Ishikawa (cell line): ENCODE measurements around the gene GCC2.

Source experiments
- CEBPB ChIP-seq: IDR thresholded peaks from 2 replicates; pipeline ENCODE4 v1.6.1; 2012
- CREB1 ChIP-seq: IDR thresholded peaks from 2 replicates; pipeline ENCODE4 v1.6.1; 2012; ENCODE audit warnings: low read depth
- EP300 ChIP-seq: IDR thresholded peaks from 2 replicates; pipeline ENCODE4 v1.6.1; 2012; ENCODE audit warnings: borderline replicate concordance
- TCF12 ChIP-seq: IDR thresholded peaks from 2 replicates; pipeline ENCODE4 v1.6.1; 2012; ENCODE audit warnings: low read depth
- TEAD4 ChIP-seq: IDR thresholded peaks from 2 replicates; pipeline ENCODE4 v1.6.1; 2012
- YY1 ChIP-seq: IDR thresholded peaks from 2 replicates; pipeline ENCODE4 v1.6.1; 2012; ENCODE audit warnings: low read depth
- TF ChIP-seq, protein P1 (sequence below): IDR thresholded peaks from 2 replicates; pipeline ENCODE4 v1.6.1; 2012; ENCODE audit warnings: low read depth, mild to moderate bottlenecking
- TF ChIP-seq, protein P2 (sequence below): IDR thresholded peaks from 2 replicates; pipeline ENCODE4 v1.6.1; 2012
- TF ChIP-seq, protein P3 (sequence below): IDR thresholded peaks from 2 replicates; pipeline ENCODE4 v1.6.1; 2012

DNA sequence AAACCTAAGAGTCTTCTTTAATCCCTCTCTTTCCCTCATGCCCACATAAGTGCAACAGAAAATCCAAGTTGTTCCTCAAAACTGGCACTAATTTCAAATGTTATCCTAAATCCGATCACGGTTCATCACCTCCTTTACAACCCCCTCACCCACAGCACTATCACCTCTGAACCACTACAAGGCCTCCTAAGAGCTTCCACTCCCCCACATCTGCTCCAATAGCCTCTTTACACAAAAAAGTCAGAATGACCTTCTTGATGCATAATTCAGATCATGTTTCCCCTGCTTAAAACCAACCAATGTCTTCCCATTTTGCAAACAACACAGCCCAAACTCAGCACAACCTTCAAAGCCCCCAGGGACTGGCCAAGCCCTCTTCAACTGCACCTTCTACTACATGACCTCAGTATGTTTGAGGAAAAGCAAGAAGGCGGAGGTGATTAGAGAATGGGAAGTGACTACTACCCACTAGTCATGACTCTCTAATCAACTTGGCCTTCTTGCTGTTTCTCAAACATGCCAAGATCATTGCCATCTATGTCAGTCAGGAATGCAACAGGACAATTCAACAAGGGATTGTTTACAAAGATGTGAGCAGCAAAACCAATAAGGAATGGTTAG lies 34.6 kb upstream of the GCC2 start:
- TF ChIP-seq TEAD4 (no peak), EP300 (no peak), TCF12 (no peak), CREB1 (no peak), YY1 (no peak), CEBPB (no peak)
- TF ChIP-seq, protein P1, sequence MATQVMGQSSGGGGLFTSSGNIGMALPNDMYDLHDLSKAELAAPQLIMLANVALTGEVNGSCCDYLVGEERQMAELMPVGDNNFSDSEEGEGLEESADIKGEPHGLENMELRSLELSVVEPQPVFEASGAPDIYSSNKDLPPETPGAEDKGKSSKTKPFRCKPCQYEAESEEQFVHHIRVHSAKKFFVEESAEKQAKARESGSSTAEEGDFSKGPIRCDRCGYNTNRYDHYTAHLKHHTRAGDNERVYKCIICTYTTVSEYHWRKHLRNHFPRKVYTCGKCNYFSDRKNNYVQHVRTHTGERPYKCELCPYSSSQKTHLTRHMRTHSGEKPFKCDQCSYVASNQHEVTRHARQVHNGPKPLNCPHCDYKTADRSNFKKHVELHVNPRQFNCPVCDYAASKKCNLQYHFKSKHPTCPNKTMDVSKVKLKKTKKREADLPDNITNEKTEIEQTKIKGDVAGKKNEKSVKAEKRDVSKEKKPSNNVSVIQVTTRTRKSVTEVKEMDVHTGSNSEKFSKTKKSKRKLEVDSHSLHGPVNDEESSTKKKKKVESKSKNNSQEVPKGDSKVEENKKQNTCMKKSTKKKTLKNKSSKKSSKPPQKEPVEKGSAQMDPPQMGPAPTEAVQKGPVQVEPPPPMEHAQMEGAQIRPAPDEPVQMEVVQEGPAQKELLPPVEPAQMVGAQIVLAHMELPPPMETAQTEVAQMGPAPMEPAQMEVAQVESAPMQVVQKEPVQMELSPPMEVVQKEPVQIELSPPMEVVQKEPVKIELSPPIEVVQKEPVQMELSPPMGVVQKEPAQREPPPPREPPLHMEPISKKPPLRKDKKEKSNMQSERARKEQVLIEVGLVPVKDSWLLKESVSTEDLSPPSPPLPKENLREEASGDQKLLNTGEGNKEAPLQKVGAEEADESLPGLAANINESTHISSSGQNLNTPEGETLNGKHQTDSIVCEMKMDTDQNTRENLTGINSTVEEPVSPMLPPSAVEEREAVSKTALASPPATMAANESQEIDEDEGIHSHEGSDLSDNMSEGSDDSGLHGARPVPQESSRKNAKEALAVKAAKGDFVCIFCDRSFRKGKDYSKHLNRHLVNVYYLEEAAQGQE = no peak
- TF ChIP-seq, protein P2, sequence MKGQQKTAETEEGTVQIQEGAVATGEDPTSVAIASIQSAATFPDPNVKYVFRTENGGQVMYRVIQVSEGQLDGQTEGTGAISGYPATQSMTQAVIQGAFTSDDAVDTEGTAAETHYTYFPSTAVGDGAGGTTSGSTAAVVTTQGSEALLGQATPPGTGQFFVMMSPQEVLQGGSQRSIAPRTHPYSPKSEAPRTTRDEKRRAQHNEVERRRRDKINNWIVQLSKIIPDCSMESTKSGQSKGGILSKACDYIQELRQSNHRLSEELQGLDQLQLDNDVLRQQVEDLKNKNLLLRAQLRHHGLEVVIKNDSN = no peak
- TF ChIP-seq, protein P3, sequence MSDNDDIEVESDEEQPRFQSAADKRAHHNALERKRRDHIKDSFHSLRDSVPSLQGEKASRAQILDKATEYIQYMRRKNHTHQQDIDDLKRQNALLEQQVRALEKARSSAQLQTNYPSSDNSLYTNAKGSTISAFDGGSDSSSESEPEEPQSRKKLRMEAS = no peak
